ENCODE results near the gene DENND1A. TPM values are rescaled to one million over a fixed set of nuclear protein-coding genes. Genes with fewer than 3 reads are reported as not detected.

The DENND1A gene
- total and polyA plus RNA-seq, 2 of the 13 experiments (the other 11 are each of a cell fraction or from before 2014, with no cell fraction given), result 14.8 to 30.1 TPM

- ChIA-PET POLR2A (no interaction called here), CTCF (ENCODE audit: low intra/inter-chr PET ratio, low total read pairs) (no interaction called here)
- H3K36me3 ChIP-seq (replicated peaks in 1 of 2; ENCODE audit: control insufficient read depth in 1 of 2, insufficient read depth in 2 of 2, low read length in 2 of 2), result no peaks in the 10 kb centered on the region
- no peak overlapping the region; the same call in 1 of the 2 replicates for H3K4me2 ChIP-seq (ENCODE audit: low read depth, low read length)
- no peak overlapping the region for H3K27ac ChIP-seq (ENCODE audit: extremely low read length, insufficient read depth, low read length)
- peaks cover 50% of the 10 kb centered on the region for H3K4me1 ChIP-seq (ENCODE audit: insufficient read depth, low read length)
- FAIRE-seq, result no peak
- H3K4me3 ChIP-seq (replicated peaks in 1 of 3; ENCODE audit: insufficient read depth in 1 of 3, low read depth in 2 of 3, low read length in 3 of 3), result no peak overlapping the region
- no peaks in the 10 kb centered on the region for H4K20me1 ChIP-seq (ENCODE audit: insufficient read depth, low read length)
- ATAC-seq, result peak; percentile 47
- WGBS (ENCODE audit: low lambda C conversion rate), result 51% methylated on average over 4 of the region's 10 CpGs
- in situ Hi-C loops (cut with HindIII; ENCODE audit: extremely low pct_ligation_motif_present, low pct_unique_long_range_greater_than_20kb), result no loop called here
- no peak overlapping the region for H2AFZ ChIP-seq (ENCODE audit: low read length)
- no peaks in the 10 kb centered on the region for H3K9me3 ChIP-seq (ENCODE audit: low read length)
- no peak for DNase-seq (ENCODE audit: low spot score)
- intact Hi-C loops (cut with micrococcal nuclease; ENCODE audit: unreplicated experiment), result no loop called here
- peaks cover 0 to 7% of the 10 kb centered on the region in 2 experiments; a peak in 1 of 5 replicates for H3K27me3 ChIP-seq (ENCODE audit: control insufficient read depth in 1 of 2, insufficient read depth in 2 of 2, low read length in 2 of 2)
- no TSS peak for BruUV-seq (replicated peaks)
- no peak overlapping the region for H3K9ac ChIP-seq (ENCODE audit: insufficient read depth, low read depth, low read length)
- TF ChIP-seq ZNF225 (CRISPR knock-in tag; IDR thresholded peaks at IDR 0.05) (no peak), ZNF687 (CRISPR knock-in tag; IDR thresholded peaks at IDR 0.05) (0 out of 2 replicates have a peak, but pooled peaks have one; percentile 9)
- H3K79me2 ChIP-seq (ENCODE audit: insufficient read depth, low read length), result no peaks in the 10 kb centered on the region
These were observed 12.6 kb upstream of the DENND1A start for GRCh38 chr9:123942542-123942941.

- no peaks in the 10 kb centered on the region for H4K20me1 ChIP-seq (ENCODE audit: insufficient read depth, low read length)
- peaks cover 48% of the 10 kb centered on the region for H3K4me1 ChIP-seq (ENCODE audit: insufficient read depth, low read length)
- no peak; the same call in 2 of the 3 replicates for ATAC-seq
- H3K27ac ChIP-seq (ENCODE audit: extremely low read length, insufficient read depth, low read length), result no peak overlapping the region
- no peak for DNase-seq (ENCODE audit: low spot score)
- WGBS (ENCODE audit: low lambda C conversion rate), result 20% methylated on average over 7 of the region's 7 CpGs
- H3K9ac ChIP-seq (ENCODE audit: insufficient read depth, low read depth, low read length), result no peak overlapping the region
- no peak overlapping the region for H3K4me3 ChIP-seq (replicated peaks in 1 of 3; ENCODE audit: insufficient read depth in 1 of 3, low read depth in 2 of 3, low read length in 3 of 3)
- POLR2A ChIA-PET, result interaction anchor here (1.0 kb wide), 1 partner anchor 11 kb away, joined by 3 read pairs; no protein-coding TSS in a partner anchor
- H3K79me2 ChIP-seq (ENCODE audit: insufficient read depth, low read length), result no peaks in the 10 kb centered on the region
- CTCF ChIA-PET (ENCODE audit: low intra/inter-chr PET ratio, low total read pairs), result no interaction called here
- no peak overlapping the region for H2AFZ ChIP-seq (ENCODE audit: low read length)
- H3K27me3 ChIP-seq (ENCODE audit: control insufficient read depth in 1 of 2, insufficient read depth in 2 of 2, low read length in 2 of 2), result peaks cover 0 to 7% of the 10 kb centered on the region in 2 experiments; a peak in 1 of 5 replicates
- in situ Hi-C loops (cut with HindIII; ENCODE audit: extremely low pct_ligation_motif_present, low pct_unique_long_range_greater_than_20kb), result no loop called here
- no TSS peak for BruUV-seq (replicated peaks)
- intact Hi-C loops (cut with micrococcal nuclease; ENCODE audit: unreplicated experiment), result no loop called here
- no peaks in the 10 kb centered on the region for H3K36me3 ChIP-seq (replicated peaks in 1 of 2; ENCODE audit: control insufficient read depth in 1 of 2, insufficient read depth in 2 of 2, low read length in 2 of 2)
- peaks cover 3% of the 10 kb centered on the region; the same call in 1 of the 2 replicates for H3K9me3 ChIP-seq (ENCODE audit: low read length)
- H3K4me2 ChIP-seq (ENCODE audit: low read depth, low read length), result no peak overlapping the region
- no peak for FAIRE-seq
- TF ChIP-seq ZNF646 (CRISPR knock-in tag; IDR thresholded peaks at IDR 0.05) (peak; percentile 76), BHLHE40 (IDR thresholded peaks at IDR 0.05; ENCODE audit: low read length) (peak; percentile 57), ARNT (IDR thresholded peaks at IDR 0.05) (no peak), ARHGAP35 (CRISPR knock-in tag; IDR thresholded peaks at IDR 0.05; ENCODE audit: borderline replicate concordance) (no peak), ONECUT2 (CRISPR knock-in tag; IDR thresholded peaks at IDR 0.05) (peak; percentile 39; the same call in 1 of the 2 replicates)
These were observed 11.7 kb upstream of the DENND1A start for GRCh38 chr9:123941524-123942070.
